Activated CD4-positive, CD25-positive, alpha-beta regulatory T cell treated with anti-CD3 and anti-CD28 coated beads, Interleukin-2, amount 50 U/mL, for 72 hours (primary cell): Measurements from ENCODE around the gene ESRP2.

Experiments
- DNase-seq: peaks from one replicate; pipeline ENCODE4 v3.0.0; 2021

The ESRP2 gene

GRCh38 chr16:68236826-68237242 is 907 bp upstream of the ESRP2 start:
- DNase-seq, result no peak

- peak; percentile 59 for DNase-seq
Observed at GRCh38 chr16:68236137-68236825, 354 bp upstream of the ESRP2 start.

DNA sequence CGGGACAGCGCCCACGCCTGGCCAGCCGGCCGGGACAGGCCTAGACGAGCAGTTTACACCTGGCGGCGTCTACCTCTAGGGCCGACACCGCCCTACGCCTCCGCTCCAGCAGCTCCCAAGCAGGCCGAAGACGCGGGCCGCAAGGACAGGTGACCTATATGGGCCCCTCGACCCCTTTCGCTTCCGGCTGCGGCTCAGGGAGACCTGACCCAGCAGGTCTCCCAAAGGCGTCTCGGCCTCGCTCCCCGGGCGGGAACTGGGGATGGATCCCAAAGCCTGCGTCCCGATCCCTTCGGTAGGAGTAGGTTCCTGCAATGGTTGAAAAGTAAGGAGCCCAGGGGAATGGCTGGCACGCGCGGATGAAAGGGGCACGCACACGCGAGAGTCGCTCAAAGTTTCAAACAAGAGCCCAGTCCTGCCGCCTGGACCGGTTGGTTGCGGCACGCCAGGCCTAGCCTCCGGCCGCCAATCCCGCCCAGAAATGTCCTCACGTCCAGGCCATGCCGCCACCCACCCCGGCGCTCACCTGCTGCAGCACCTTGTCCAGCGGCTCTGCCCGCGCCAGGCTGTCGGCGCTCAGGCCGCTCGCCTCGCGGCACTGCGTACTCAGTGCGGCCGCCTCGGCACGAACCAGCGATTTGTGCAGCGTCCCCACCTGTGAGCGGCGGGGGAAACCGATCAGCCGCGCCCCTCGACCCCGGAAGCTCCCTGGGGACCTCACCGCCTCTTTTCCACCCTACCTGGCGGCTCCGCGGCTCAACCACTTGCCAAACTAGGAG is 630 bp downstream of the ESRP2 start:
- peak; percentile 29 for DNase-seq

GRCh38 chr16:68234188-68235107 is 1.5 kb downstream of the ESRP2 start:
- no peak for DNase-seq

DNA sequence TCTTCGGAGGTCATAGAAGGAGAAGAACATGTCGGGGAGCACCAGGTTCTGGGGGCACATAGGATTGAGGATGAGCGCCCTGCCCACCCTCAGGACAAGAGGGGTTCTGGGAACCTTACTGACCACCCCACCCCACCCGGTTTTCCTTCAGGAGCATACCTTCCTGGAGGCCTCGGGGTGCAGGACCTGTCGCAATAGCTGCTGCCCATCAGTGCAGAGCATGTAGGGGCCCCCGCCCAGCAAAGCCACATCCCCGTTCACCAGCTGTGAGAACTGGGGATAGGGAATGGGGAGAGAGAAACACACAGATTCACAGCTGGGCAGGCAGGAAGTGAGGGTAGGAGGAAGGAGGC is 2.1 kb downstream of the ESRP2 start:
- DNase-seq, result no peak

GRCh38 chr16:68233085-68233834 is 2.7 kb downstream of the ESRP2 start:
- no peak for DNase-seq

DNA sequence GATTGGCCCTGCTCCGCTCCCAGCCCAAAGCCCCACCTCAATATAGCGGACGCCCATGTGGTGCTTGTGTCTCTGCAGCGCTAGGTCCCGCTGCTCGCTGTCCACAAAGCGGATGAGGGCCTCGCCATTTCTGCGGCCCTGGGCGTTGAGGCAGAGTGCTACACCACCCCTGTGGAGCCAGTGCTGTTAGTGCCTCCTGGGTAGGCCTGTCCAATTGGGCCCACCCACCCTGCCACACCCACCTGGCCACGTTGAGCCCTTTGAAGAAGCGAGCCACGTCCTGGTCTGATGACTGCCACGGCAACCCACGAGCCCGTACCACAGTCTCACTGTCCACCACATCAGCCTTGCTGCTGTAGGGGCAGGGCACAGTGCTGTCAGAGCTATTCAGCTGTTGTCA is 3.6 kb downstream of the ESRP2 start:
- no peak for DNase-seq

GRCh38 chr16:68231384-68232136 is 4.4 kb downstream of the ESRP2 start:
- DNase-seq, result peak; percentile 27

- DNase-seq, result peak; percentile 23
Observed at GRCh38 chr16:68230956-68231355, 5.0 kb downstream of the ESRP2 start.

DNA sequence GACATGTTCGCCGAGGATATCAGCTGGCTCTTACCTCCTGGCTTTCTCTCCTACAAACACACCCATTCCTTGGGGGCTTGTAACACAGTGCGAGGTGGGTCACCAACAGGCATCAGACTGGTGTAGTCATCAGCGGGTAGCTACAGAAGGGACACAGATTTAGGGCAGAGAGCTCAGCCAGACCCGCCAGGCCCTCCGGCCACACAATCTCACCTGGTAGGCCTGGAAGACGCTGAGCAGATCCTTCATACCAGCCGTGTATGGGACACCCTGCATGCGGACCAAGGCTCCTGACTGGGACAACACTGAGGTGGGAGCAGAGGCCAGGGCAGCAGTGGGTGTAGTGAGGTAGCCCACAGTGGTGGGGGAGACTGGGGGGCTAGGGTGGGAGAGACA is 5.8 kb downstream of the ESRP2 start:
- peak; percentile 28 for DNase-seq

DNA sequence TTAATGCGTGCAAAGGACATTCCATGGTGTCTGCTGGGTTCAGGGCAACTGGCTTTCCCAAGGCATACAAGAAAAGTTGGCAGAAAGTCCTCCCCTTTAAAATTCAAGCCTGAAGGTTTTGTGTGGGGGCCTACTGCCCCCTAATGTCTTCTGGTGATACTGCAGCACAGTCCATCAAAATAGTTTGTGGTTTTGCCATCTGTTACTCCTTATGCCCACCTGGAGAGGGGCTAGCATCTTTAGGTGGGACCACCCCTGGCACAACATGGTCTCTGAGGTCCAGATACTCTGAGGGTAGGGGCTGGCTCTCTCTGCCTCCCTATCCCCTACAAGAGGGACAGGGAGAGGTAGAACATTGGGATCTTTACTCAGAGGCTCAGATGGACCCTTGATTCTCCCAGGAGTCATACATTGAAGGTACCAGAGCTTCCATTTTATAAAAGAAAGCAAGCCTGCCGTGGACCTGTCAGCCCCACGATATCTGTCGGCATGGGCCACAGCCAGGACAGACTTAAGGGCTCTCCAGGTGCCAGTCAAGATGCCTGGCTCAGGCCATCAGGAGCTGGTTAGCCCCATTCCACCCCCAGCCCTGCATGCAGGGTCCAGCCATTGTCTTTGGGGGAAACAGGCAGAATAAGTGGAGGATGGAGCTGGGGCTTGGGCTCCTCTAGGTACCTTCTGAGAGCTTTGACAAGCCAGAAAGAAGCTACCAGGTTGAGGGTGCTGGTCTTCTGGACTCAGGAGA is 6.3 kb downstream of the ESRP2 start:
- peak; percentile 34 for DNase-seq

DNA sequence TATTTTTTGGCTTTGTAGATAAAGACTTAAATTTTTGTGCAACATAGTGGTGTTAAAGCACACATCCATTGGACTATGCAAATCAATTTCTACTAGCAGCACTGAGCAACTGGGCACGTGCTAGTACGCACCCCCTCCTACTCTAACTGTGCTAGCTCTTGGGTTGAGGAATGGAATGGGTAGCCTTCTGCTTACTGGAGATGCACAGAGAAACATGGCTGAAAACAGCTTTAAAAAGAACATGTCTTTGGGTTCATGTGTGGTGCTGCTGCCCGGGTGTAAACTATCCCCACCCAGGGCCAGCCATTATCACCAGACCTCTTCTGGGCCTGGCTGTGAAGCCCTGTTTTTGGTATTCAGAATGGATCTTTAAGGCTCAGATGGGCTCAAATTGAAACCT is 7.3 kb downstream of the ESRP2 start:
- no peak for DNase-seq

- DNase-seq, result no peak
Observed at GRCh38 chr16:68227850-68228553, 7.9 kb downstream of the ESRP2 start.

GRCh38 chr16:68227183-68227793 is 8.6 kb downstream of the ESRP2 start:
- DNase-seq, result no peak

DNA sequence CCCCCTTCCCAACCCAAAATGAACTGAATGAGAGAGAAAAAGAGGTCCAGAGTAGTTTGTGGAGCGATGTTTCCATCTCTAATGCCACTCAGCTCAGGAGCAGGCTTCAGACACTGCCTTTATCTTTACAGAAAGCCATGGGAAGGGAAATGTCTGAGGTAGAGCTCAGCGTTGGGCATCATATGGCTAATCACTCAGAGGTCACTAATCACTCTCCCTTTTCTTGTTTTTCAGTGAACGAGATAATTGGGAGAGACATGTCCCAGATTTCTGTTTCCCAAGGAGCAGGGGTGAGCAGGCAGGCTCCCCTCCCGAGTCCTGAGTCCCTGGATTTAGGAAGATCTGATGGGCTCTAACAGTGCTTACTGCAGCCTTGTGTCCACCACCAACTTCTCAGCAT is 9.8 kb downstream of the ESRP2 start:
- no peak for DNase-seq

- DNase-seq, result no peak
Observed at GRCh38 chr16:68223072-68223471, 12.9 kb downstream of the ESRP2 start.

DNA sequence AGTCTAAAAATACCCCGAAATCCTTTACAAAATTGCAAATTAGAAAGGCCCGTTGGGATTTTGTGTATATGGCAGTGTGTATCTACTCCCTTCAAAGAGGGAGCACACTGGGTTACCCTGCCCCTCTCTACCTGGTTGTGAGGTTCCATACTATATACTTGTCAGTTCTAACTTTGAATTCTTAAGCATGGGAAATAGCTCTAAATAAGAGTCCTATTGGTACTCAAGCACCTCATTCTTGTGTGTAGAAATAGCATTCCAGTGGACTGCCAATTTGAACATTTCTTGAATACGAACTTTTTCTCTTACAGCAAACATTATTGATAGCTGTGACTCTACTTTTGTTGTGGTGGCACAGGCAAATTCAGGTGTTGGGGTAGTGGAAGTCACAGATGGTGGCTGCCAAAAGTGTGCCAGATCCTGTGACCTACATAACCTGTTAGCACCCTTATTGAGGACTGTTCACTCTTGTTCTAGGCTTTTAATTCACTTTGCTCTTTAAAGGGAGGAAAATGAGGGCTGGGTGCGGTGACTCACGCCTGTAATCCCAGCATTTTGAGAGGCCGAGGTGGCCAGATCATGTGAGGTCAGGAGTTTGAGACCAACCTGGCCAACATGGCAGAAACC is 16.1 kb downstream of the ESRP2 start:
- DNase-seq, result no peak

- DNase-seq, result no peak
Observed at GRCh38 chr16:68217506-68217905, 18.4 kb downstream of the ESRP2 start.

- DNase-seq, result no peak
Observed at GRCh38 chr16:68216240-68216639, 19.7 kb downstream of the ESRP2 start.

DNA sequence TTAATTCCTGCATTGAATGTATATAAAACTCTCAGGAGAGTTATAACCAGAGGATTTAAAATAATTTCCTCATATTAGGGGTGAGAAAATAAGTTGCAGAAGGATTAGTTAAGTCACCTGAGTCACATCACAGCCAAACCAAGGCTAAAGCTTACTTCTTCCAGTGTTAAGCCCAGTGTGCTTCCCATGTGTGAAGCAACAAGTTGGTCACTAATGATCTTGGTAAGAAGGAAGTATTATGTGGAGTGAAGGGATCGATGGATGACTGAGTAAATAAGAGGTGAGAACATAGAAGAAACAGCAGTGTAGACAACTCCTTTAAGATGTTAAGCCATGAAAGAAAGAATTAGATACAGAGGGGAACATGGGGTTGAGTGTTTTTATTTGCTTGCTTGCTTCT is 20.6 kb downstream of the ESRP2 start:
- DNase-seq, result no peak
